ENCODE measurements around the gene SBNO2.

- TF ChIP-seq FOSL2 (IDR thresholded peaks at IDR 0.05; ENCODE audit: borderline replicate concordance, low read depth) (no peak), POLR2AphosphoS5 (IDR thresholded peaks at IDR 0.05; ENCODE audit: low read depth, low read length) (no peak), FOXJ3 (CRISPR knock-in tag; IDR thresholded peaks at IDR 0.05) (no peak), CTCF (IDR thresholded peaks at IDR 0.05) (no peak)
These were observed 84.2 kb downstream of the SBNO2 start for GRCh38 chr19:1089891-1090290.

Data from SK-N-SH (cell line).